HUES64 (cell line): ENCODE results near the gene OTUD1.

Experiments used
- H3K27ac ChIP-seq: 2 replicates; pipeline ENCODE4 v1.7.0; 2013; ENCODE audit warnings: low read depth, low read length, inconsistent platforms
- H3K27me3 ChIP-seq: 2 replicates; pipeline ENCODE4 v1.6.1; 2013; ENCODE audit warnings: mild to moderate bottlenecking, low read length; ENCODE audit not compliant: insufficient read depth
- H3K36me3 ChIP-seq: 2 replicates; pipeline ENCODE4 v1.6.1; 2013; ENCODE audit warnings: mild to moderate bottlenecking, low read length; ENCODE audit not compliant: insufficient read depth
- H3K4me1 ChIP-seq: 2 replicates; pipeline ENCODE4 v1.6.1; 2013; ENCODE audit warnings: mild to moderate bottlenecking, low read length, moderate library complexity; ENCODE audit not compliant: insufficient read depth
- H3K4me3 ChIP-seq: 2 replicates; pipeline ENCODE4 v1.5.1; 2013; ENCODE audit warnings: mild to moderate bottlenecking, low read length, moderate library complexity
- H3K9ac ChIP-seq: 2 replicates; pipeline ENCODE4 v1.6.1; 2013; ENCODE audit warnings: mild to moderate bottlenecking, low read depth, low read length
- H3K9me3 ChIP-seq: 2 replicates; pipeline ENCODE4 v1.6.1; 2013; ENCODE audit warnings: low read depth, low read length; ENCODE audit not compliant: insufficient read depth
- WGBS: fragments of 150-250, 120-280 bp; methylation state at CpG from one replicate; pipeline ENCODE4 v1.1.7; 2013; ENCODE audit warnings: missing lambda C conversion rate; 5-methylcytosine and 5-hydroxymethylcytosine counted together

OTUD1 gene

GRCh38 chr10:23422003-23422411 is 16.9 kb upstream of the OTUD1 start:
- Histone ChIP-seq H3K9me3 (no peaks in the 10 kb centered on the region), H3K4me1 (peaks cover 20% of the 10 kb centered on the region), H3K27me3 (no peaks in the 10 kb centered on the region), H3K27ac (no peak overlapping the region), H3K36me3 (no peaks in the 10 kb centered on the region), H3K9ac (no peak overlapping the region), H3K4me3 (no peak overlapping the region)
- 93% methylated on average over 1 of the region's 2 CpGs for WGBS

- Histone ChIP-seq H3K27ac (no peak overlapping the region), H3K9me3 (no peaks in the 10 kb centered on the region), H3K9ac (no peak overlapping the region), H3K27me3 (no peaks in the 10 kb centered on the region), H3K36me3 (no peaks in the 10 kb centered on the region), H3K4me1 (peaks cover 4% of the 10 kb centered on the region; the same call in 1 of the 2 replicates), H3K4me3 (no peak overlapping the region)
- WGBS: no CpG with 5 or more reads among the region's 1 CpG
These were observed 6.7 kb upstream of the OTUD1 start for GRCh38 chr10:23432166-23432565.

DNA sequence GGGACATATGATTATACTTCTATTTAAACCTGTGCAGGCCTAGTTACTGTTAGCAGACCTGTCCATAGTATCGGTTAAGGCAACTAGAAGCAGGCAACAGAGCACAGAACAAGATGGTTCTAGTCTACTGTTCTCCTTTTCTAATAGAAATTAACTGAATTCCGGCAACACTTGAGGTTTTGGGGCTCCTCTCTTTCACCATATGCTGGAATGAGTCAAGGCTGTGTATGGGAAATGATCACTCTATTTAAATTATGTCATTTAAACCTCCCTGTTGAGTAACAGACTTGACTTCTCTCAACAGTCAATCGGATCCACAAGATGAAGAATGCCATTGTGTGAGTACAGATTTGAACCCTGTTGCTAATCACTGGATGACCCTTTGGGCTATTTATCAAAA is 6.2 kb upstream of the OTUD1 start:
- Histone ChIP-seq H3K36me3 (no peaks in the 10 kb centered on the region), H3K9ac (no peak overlapping the region), H3K27ac (no peak overlapping the region), H3K4me1 (peaks cover 4% of the 10 kb centered on the region; the same call in 1 of the 2 replicates), H3K27me3 (no peaks in the 10 kb centered on the region), H3K4me3 (no peak overlapping the region), H3K9me3 (no peaks in the 10 kb centered on the region)
- 95% methylated on average over 2 of the region's 3 CpGs for WGBS

DNA sequence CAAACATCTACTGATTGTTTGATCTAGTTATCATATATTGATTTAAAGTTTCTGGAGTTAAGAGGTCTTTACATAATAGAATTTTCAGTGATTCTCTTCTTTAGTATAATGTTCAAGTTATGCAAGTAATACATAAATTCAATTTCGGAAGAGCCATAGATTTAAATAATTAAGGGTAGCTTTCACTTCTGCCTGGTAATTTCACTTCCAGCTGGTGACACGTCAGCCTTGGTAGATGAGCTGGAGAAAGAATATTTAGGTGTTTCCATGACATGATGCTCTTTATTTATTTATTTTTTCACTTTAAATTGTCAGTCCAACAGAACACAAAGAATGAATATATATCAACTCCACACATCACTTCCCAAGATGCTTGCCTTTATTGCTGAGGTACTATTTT is 5.2 kb upstream of the OTUD1 start:
- Histone ChIP-seq H3K27ac (no peak overlapping the region), H3K4me1 (peaks cover 4% of the 10 kb centered on the region; the same call in 1 of the 2 replicates), H3K4me3 (no peak overlapping the region), H3K9ac (no peak overlapping the region), H3K27me3 (no peaks in the 10 kb centered on the region), H3K36me3 (no peaks in the 10 kb centered on the region), H3K9me3 (no peaks in the 10 kb centered on the region)
- WGBS: 96% methylated on average over 2 of the region's 2 CpGs

- no peak overlapping the region for H3K4me3 ChIP-seq
- H3K27me3 ChIP-seq: peaks cover 5% of the 10 kb centered on the region
- no peaks in the 10 kb centered on the region for H3K9me3 ChIP-seq
- peaks cover 4% of the 10 kb centered on the region; the same call in 1 of the 2 replicates for H3K4me1 ChIP-seq
- H3K27ac ChIP-seq: no peak overlapping the region
- 95% methylated on average over 1 of the region's 1 CpG for WGBS
- no peaks in the 10 kb centered on the region for H3K36me3 ChIP-seq
- H3K9ac ChIP-seq: no peak overlapping the region
These were observed 3.5 kb upstream of the OTUD1 start for GRCh38 chr10:23435378-23435777.

- no peaks in the 10 kb centered on the region for H3K9me3 ChIP-seq
- H3K4me1 ChIP-seq: peaks cover 12% of the 10 kb centered on the region
- peaks cover 17% of the 10 kb centered on the region for H3K27me3 ChIP-seq
- no peaks in the 10 kb centered on the region for H3K36me3 ChIP-seq
- H3K9ac ChIP-seq: no peak overlapping the region
- no peak overlapping the region for H3K27ac ChIP-seq
- WGBS: 88% methylated on average over 4 of the region's 4 CpGs
- H3K4me3 ChIP-seq: no peak overlapping the region
These were observed 1.9 kb upstream of the OTUD1 start for GRCh38 chr10:23436983-23437382.

DNA sequence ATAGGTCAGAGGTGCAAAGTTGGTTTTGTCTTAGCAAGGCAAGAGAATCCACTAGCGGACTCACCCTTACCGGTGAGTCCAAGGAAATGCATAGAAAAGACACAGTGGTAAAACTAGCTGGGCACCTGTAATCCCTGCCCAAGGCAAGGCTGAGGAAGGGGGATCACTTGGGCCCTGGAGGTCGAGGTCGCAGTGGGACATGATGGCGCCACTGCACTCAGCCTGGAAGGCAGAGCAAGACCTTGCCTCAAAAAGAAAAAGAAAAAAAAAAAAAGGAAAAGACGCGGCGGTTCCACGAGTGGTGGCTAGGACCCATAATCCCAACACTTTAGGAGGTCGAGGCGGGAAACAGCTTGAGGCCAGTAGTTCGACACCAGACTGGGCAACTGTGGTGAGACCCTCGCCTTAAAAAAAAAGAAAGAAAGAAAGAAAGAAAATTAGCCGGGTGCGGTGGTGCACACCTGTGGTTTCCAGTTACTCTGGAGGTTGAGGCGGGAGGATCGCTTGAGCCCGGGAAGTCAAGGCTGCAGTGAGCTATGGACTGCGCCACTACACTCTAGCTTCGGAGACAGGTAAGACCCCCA is 820 bp upstream of the OTUD1 start:
- no peaks in the 10 kb centered on the region for H3K36me3 ChIP-seq
- H3K27ac ChIP-seq: no peak overlapping the region
- H3K27me3 ChIP-seq: peaks cover 17% of the 10 kb centered on the region
- H3K9me3 ChIP-seq: no peaks in the 10 kb centered on the region
- 89% methylated on average over 18 of the region's 20 CpGs for WGBS
- H3K4me3 ChIP-seq: peak overlapping the region; percentile 62
- peaks cover 12% of the 10 kb centered on the region for H3K4me1 ChIP-seq
- H3K9ac ChIP-seq: peak overlapping the region; percentile 62; the same call in 1 of the 2 replicates

- WGBS: under 1% methylated on average over 80 of the region's 80 CpGs
- Histone ChIP-seq H3K9ac (peak overlapping the region; percentile 67), H3K4me3 (peak overlapping the region; percentile 62), H3K4me1 (peaks cover 12% of the 10 kb centered on the region), H3K27me3 (peaks cover 17% of the 10 kb centered on the region), H3K36me3 (no peaks in the 10 kb centered on the region), H3K9me3 (no peaks in the 10 kb centered on the region), H3K27ac (peak overlapping the region; percentile 32; the same call in 1 of the 2 replicates)
These were observed 631 bp downstream of the OTUD1 start for GRCh38 chr10:23439452-23439960.

DNA sequence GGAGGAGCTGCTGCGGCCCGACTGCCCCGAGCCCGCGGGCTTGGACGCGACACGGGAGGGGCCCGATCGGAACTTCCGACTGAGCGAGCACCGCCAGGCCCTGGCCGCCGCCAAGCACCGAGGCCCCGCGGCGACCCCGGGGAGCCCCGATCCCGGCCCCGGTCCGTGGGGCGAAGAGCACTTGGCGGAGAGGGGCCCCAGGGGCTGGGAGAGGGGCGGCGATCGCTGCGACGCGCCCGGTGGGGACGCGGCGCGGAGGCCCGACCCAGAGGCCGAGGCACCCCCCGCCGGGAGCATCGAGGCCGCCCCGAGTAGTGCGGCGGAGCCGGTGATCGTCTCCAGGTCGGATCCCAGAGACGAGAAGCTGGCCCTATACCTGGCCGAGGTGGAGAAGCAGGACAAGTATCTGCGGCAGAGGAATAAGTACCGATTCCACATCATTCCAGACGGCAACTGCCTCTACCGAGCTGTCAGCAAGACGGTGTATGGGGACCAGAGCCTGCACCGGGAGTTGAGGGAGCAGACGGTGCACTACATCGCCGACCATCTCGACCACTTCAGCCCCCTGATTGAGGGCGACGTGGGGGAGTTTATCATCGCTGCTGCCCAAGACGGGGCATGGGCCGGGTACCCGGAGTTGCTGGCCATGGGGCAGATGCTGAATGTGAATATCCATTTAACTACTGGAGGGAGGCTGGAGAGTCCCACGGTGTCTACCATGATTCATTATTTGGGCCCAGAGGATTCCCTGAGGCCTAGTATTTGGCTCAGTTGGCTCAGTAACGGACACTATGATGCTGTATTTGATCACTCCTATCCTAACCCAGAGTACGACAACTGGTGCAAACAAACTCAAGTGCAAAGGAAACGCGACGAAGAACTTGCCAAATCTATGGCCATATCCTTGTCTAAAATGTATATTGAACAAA is 1.4 kb downstream of the OTUD1 start:
- Histone ChIP-seq H3K4me3 (peak overlapping the region; percentile 62), H3K9me3 (no peaks in the 10 kb centered on the region), H3K27ac (no peak overlapping the region), H3K27me3 (peaks cover 17% of the 10 kb centered on the region), H3K36me3 (no peaks in the 10 kb centered on the region), H3K9ac (peak overlapping the region; percentile 67), H3K4me1 (peaks cover 12% of the 10 kb centered on the region)
- WGBS: 8% methylated on average over 73 of the region's 73 CpGs

- Histone ChIP-seq H3K9ac (no peak overlapping the region), H3K4me3 (peak overlapping the region; percentile 62; the same call in 1 of the 2 replicates), H3K27ac (no peak overlapping the region), H3K36me3 (no peaks in the 10 kb centered on the region), H3K27me3 (peaks cover 17% of the 10 kb centered on the region), H3K4me1 (peaks cover 12% of the 10 kb centered on the region), H3K9me3 (no peaks in the 10 kb centered on the region)
- WGBS: 94% methylated on average over 3 of the region's 3 CpGs
These were observed 2.4 kb downstream of the OTUD1 start for GRCh38 chr10:23441251-23441650.

DNA sequence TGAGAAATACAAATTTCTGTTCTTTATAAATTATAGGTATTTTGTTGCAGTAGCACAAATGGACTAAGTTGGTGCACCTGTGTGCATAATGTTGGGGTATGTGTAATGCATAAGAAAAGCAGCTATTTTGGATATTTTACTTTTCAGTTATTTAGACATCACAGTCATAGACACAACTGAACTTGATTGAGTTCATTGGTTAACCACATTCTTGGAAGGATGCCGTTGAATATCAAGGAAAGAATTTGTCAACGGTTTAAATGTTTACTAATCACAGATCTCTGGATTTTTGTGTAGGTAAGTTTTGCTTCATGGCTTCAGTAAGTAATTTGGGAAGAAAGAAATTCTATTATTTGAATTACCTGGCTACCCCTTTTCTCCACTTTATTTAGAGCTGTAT is 4.1 kb downstream of the OTUD1 start:
- Histone ChIP-seq H3K36me3 (no peaks in the 10 kb centered on the region), H3K4me1 (peaks cover 8% of the 10 kb centered on the region), H3K9me3 (no peaks in the 10 kb centered on the region), H3K9ac (no peak overlapping the region), H3K4me3 (no peak overlapping the region), H3K27me3 (peaks cover 17% of the 10 kb centered on the region), H3K27ac (no peak overlapping the region)
- 100% methylated on average over 2 of the region's 2 CpGs for WGBS
